HG03432 (cell line): Measurements from ENCODE around the gene ARRDC5.
"Not testable (repeated sequence)": the region's sequence is repeated elsewhere in the genome, so short reads cannot be mapped to it uniquely, and the experiment has no call there.

Experiments used
- ATAC-seq: cut with Tn5 transposase; IDR thresholded peaks from one replicate; pipeline ENCODE4 v1.9.1; 2021; ENCODE audit warnings: mild to moderate bottlenecking, moderate library complexity; ENCODE audit not compliant: unreplicated experiment

ARRDC5 gene

GRCh38 chr19:4871711-4872110, 31.0 kb downstream of the ARRDC5 start:
- no peak for ATAC-seq

DNA sequence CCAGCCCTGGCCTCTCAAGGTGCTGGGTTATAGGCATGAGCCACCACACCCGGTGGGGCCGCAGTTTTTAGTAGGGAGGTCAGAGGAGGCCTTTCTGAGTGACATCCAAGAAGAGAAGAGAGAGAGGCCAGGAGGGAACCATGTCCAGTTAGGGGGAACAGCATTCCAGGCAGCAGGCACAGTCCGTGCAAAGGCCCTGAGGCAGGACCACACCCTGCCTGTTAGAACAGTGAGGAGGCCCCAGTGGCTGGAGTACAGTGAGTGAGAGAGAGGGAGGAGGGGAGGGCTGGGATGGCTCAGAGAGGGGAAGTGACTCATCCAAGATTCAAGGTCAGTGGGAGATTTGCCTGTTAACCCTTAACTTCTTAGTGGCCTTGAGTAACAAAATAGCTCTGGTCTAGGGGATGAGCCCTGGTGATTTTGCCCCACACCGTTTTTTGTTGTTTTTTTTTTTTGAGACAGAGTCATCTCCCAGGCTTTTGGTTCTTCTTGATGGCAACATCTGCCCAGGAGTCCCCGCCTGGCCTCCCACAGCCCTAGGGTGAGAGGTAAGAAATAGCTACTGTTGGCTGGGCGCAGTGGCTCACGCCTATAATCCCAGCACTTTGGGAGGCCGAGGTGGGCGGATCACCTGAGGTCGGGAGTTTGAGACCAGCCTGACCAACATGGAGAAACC, 32.5 kb downstream of the ARRDC5 start:
- no peak for ATAC-seq

- no peak for ATAC-seq
Observed at GRCh38 chr19:4868286-4868834, 34.3 kb downstream of the ARRDC5 start.

- ATAC-seq: peak; percentile 76
Observed at GRCh38 chr19:4867534-4868285, 35.0 kb downstream of the ARRDC5 start, which contains the start of gene PLIN3. Gene PLIN3, minus strand, starts transcription at chr19:4867667. Its CDS starts 6,273 bp downstream, at chr19:4861394.

GRCh38 chr19:4866595-4867424, 35.9 kb downstream of the ARRDC5 start:
- ATAC-seq: no peak

DNA sequence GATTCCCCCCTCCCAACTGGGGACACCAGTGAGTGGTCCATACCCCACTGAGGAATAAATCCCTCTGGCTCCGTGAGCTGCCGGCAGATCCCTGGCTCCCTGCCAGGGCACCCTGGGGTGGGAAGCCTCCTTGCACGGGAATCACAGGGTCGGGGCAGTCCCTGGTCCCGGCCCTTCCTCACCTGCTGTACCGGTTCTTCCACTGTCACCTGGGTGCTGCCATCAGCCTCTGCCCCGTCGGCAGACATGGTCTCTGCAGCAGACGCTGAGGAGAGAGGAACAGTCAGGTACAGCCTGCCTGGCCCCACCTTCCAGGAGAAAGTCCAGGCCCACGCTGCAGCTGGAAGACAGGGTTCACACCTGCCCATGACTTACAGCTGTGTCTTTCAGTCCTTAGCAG, 41.5 kb downstream of the ARRDC5 start:
- ATAC-seq: no peak

GRCh38 chr19:4859697-4860096, 43.0 kb downstream of the ARRDC5 start:
- no peak for ATAC-seq

DNA sequence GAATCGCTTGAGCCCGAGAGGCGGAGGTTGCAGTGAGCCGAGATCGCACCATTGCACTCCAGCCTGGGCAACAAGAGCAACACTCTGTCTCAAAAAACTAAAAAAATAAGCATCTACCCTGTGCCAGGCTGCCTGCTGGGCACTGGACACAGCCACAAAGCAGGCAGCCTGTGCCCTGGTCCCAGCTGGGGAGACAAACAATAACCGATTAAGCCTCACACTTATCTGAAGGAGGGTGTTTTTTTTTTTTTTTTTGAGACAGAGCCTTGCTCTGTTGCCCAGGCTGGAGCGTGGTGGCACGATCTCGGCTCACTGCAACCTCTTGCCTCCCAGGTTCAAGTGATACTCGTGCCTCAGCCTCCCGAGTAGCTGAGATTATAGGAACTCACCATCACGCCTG, 46.2 kb downstream of the ARRDC5 start:
- not testable (repeated sequence) for ATAC-seq

DNA sequence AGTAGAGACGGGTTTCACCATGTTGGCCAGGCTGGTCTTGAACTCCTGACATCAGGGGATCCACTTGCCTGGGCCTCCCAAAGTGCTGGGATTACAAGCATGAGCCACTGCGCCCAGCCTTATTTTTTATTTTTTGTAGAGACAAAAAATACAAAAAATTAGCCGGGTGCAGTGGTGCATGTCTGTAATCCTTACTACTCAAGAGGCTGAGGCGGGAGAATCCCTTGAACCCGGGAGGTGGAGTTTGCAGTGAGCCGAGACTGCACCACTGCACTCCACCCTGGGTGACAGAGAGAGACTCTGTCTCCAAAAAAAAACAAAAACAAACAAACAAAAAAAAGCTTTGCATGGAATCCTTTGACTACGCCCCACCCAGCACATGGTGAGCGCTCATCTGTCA, 49.2 kb downstream of the ARRDC5 start:
- ATAC-seq: not testable (repeated sequence)

DNA sequence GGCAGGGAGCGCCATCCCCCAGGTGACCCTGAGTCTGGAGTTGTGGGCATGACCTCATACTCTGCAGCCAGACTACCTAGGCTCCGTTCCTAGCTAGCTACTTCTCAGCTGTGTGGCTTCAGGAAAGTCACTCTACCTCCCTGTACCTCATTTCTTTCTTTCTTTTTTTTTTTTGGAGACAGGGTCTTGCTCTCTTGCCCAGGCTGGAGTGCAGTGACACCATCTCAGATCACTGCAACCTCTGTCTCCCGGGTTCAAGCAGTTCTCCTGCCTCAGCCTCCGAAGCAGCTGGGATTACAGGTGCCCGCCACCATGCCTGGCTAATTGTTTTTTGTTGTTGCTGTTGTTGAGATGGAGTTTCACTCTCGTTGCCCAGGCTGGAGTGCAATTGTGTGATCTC, 50.2 kb downstream of the ARRDC5 start:
- no peak for ATAC-seq

- no peak for ATAC-seq
Observed at GRCh38 chr19:4851551-4852290, 51.0 kb downstream of the ARRDC5 start.

- no peak for ATAC-seq
Observed at GRCh38 chr19:4849019-4849418, 53.7 kb downstream of the ARRDC5 start.

DNA sequence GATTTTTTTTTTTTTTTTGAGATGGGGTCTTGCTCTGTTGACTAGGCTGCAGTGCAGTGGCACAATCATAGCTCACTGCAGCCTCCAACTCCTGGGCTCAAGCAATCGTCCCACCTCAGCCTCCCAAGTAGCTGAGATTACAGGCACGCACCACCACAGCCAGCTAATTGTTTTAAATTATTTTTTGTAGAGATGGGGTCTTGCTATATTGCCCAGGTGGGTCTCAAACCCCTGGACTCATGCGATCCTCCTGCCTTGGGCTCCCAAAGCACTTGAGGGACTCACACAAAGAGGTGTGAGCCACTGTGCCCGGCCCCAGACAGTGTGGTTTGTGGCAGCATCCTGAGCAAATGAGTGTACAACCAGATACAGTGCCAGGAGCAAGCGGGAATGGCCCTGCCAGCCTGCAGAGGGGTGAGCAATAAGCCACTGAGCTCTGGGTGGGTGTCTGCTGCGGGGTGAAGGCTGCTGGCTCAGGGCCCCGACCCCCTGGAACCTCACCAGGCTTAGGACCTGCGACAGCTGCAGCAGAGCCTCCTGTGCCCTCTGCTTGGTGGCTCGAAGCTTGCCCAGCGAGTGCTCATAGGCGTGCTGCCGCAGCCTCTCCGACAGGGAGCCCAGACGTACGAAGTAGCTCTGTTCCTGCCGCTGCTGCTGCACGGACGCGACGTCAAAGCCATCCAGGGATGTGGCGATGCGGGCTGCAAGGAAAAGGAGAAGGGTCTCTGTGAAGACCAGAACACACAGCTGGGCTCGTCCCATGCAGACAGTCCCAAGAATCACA, 55.3 kb downstream of the ARRDC5 start:
- ATAC-seq: no peak

- not testable (repeated sequence) for ATAC-seq
Observed at GRCh38 chr19:4845975-4846374, 56.7 kb downstream of the ARRDC5 start.

GRCh38 chr19:4844348-4845179, 58.1 kb downstream of the ARRDC5 start:
- ATAC-seq: no peak

- no peak for ATAC-seq
Observed at GRCh38 chr19:4843647-4843965, 59.1 kb downstream of the ARRDC5 start.
